GM12878 (cell line): Measurements from ENCODE around the gene UQCC5. TPM values are rescaled to one million over a fixed set of nuclear protein-coding genes. Genes with fewer than 3 reads are reported as not detected.

Source experiments
- BCL11A ChIP-seq: IDR thresholded peaks from 2 replicates; pipeline ENCODE4 v1.6.1; 2011; ENCODE audit warnings: low read depth, low read length
- BRCA1 ChIP-seq: IDR thresholded peaks from 2 replicates; pipeline ENCODE4 v1.6.1; 2011; ENCODE audit warnings: low read depth, low read length, improper control_type of control experiment
- CTCF ChIP-seq, 3 experiments: IDR thresholded peaks in 2 of 3; conservative IDR thresholded peaks in 1 of 3; 2 replicates each; pipeline ENCODE4 v1.5.1; 2011; ENCODE audit warnings: low read depth in 3 of 3, low read length in 3 of 3, mild to moderate bottlenecking in 3 of 3, control low read depth in 2 of 3, moderate library complexity in 2 of 3, inconsistent platforms in 1 of 3, mixed read lengths in 1 of 3; ENCODE audit not compliant: control insufficient read depth in 2 of 3, insufficient read depth in 1 of 3; ENCODE audit errors: extremely low read depth in 1 of 3
- ETV6 ChIP-seq, 2 experiments: fragments of 450-650 bp in 1 of 2; IDR thresholded peaks in 1 of 2; conservative IDR thresholded peaks in 1 of 2; 2 replicates each; pipeline ENCODE4 v1.6.1; 2014; ENCODE audit warnings: antibody characterized with exemption in 1 of 2, borderline replicate concordance in 1 of 2, low read depth in 1 of 2, mild to moderate bottlenecking in 1 of 2, moderate library complexity in 1 of 2
- JUND ChIP-seq: IDR thresholded peaks from 2 replicates; pipeline ENCODE4 v1.6.1; 2012; ENCODE audit warnings: low read depth, mild to moderate bottlenecking, low read length, improper control_type of control experiment, moderate library complexity
- NR2C2 ChIP-seq: IDR thresholded peaks from 2 replicates; pipeline ENCODE4 v1.6.1; 2011; ENCODE audit warnings: borderline replicate concordance, low read depth; ENCODE audit not compliant: control insufficient read depth, insufficient read length
- PAX5 ChIP-seq: IDR thresholded peaks from 2 replicates; pipeline ENCODE4 v1.6.1; 2011; ENCODE audit warnings: low read depth, low read length, borderline replicate concordance
- PBX3 ChIP-seq: IDR thresholded peaks from 2 replicates; pipeline ENCODE4 v1.6.1; 2011; ENCODE audit warnings: mild to moderate bottlenecking, low read depth, low read length, moderate library complexity; ENCODE audit not compliant: insufficient replicate concordance
- PKNOX1 ChIP-seq: fragments of 450-650 bp; IDR thresholded peaks from 2 replicates; pipeline ENCODE4 v1.6.1; 2016; ENCODE audit warnings: mild to moderate bottlenecking
- POU2F2 ChIP-seq: IDR thresholded peaks from 3 replicates; pipeline ENCODE4 v1.6.1; 2011; ENCODE audit warnings: low read depth, mild to moderate bottlenecking, low read length, borderline replicate concordance
- RELB ChIP-seq: fragments of 450-650 bp; IDR thresholded peaks from 2 replicates; pipeline ENCODE4 v1.6.1; 2017; ENCODE audit warnings: low read depth, mild to moderate bottlenecking, moderate library complexity
- SIN3A ChIP-seq: IDR thresholded peaks from 2 replicates; pipeline ENCODE4 v1.6.1; 2012; ENCODE audit warnings: low read depth, low read length, improper control_type of control experiment
- TCF3 ChIP-seq: IDR thresholded peaks from 2 replicates; pipeline ENCODE4 v1.6.1; 2012; ENCODE audit warnings: low read depth, mild to moderate bottlenecking, low read length, borderline replicate concordance; ENCODE audit not compliant: insufficient read depth
- USF2 ChIP-seq: IDR thresholded peaks from 2 replicates; pipeline ENCODE4 v1.6.1; 2011; ENCODE audit warnings: low read depth, low read length, improper control_type of control experiment, borderline replicate concordance
- WRNIP1 ChIP-seq: IDR thresholded peaks from 2 replicates; pipeline ENCODE4 v1.6.1; 2011; ENCODE audit warnings: low read depth, low read length, improper control_type of control experiment, borderline replicate concordance
- ZBTB40 ChIP-seq: fragments of 450-650 bp; IDR thresholded peaks from 2 replicates; pipeline ENCODE4 v1.6.1; 2016; ENCODE audit warnings: mild to moderate bottlenecking, moderate library complexity, borderline replicate concordance
- polyA plus RNA-seq, 11 experiments: library from polyadenylated mRNA; depleted of rRNA in 4 of 11; unstranded in 6 of 11; stranded (reverse) in 5 of 11; fragments of >200 nt; fragmentation: Nextera tagmentation in 4 of 11; fragmentation: Illumina TruSeq in 1 of 11; extraction: Ambion mirVana in 4 of 11; extraction: Trizol in 1 of 11; gene quantifications; 1 replicate in 1 of 11; 2 replicates in 10 of 11; pipeline versions ENCODE4 v1.2.1 to v1.2.3, GENCODE V29; 2011 to 2016; ENCODE audit warnings: inconsistent platforms in 2 of 11, missing spikeins in 2 of 11, low read depth in 1 of 11
- total RNA-seq, 4 experiments: library from RNA; depleted of rRNA in 3 of 4; stranded (reverse); fragments of >200 nt in 3 of 4; fragmentation: Illumina TruSeq in 1 of 4; extraction: Trizol in 1 of 4; gene quantifications; 2 replicates each; pipeline versions ENCODE4 v1.2.1 to v1.2.3, GENCODE V29; 2013 to 2021

Gene UQCC5
- total and polyA plus RNA-seq, 10 of the 15 experiments (the other 5 are each of a cell fraction or from before 2014, with no cell fraction given), result 15.1 to 84.8 (median 28.0) TPM

- TF ChIP-seq ZBTB40, result no peak
- TF ChIP-seq POU2F2, result peak; percentile 91
- peak; percentile 85; the same call in 1 of the 2 replicates for TF ChIP-seq TCF3
- TF ChIP-seq BCL11A, result no peak
- TF ChIP-seq CTCF (IDR thresholded peaks at IDR 0.05 in 2 of 3, conservative IDR thresholded peaks at IDR 0.05 in 1 of 3; ENCODE audit: control insufficient read depth in 2 of 3, extremely low read depth in 1 of 3, insufficient read depth in 1 of 3, low read depth in 3 of 3, low read length in 3 of 3), result peak in 1 of 3 experiments; percentile 22; a peak in 1 of 6 replicates
- no peak for TF ChIP-seq NR2C2
- peak; percentile 33; the same call in 1 of the 2 replicates for TF ChIP-seq PAX5
- TF ChIP-seq PKNOX1, result peak; percentile 89
- TF ChIP-seq ETV6 (conservative IDR thresholded peaks at IDR 0.05 in 1 of 2, IDR thresholded peaks at IDR 0.05 in 1 of 2; ENCODE audit: borderline replicate concordance in 1 of 2, low read depth in 1 of 2), result no peak
- TF ChIP-seq SIN3A, result peak; percentile 52
- no peak for TF ChIP-seq WRNIP1
- peak; percentile 60 for TF ChIP-seq BRCA1
- TF ChIP-seq PBX3, result peak; percentile 27
- peak; percentile 84 for TF ChIP-seq USF2
- TF ChIP-seq JUND, result no peak
- TF ChIP-seq RELB, result peak; percentile 58; the same call in 1 of the 2 replicates
Measured at GRCh38 chr3:52536369-52537164, at the start of gene UQCC5 (continued).
